HL-60 (cell line): ENCODE results near the gene ANKRD13D.

Experiments used
- GABPA ChIP-seq: IDR thresholded peaks from 2 replicates; pipeline ENCODE4 v1.6.1; 2012; ENCODE audit warnings: low read depth
- POLR2AphosphoS5 ChIP-seq: IDR thresholded peaks from 2 replicates; pipeline ENCODE4 v1.6.1; 2012; ENCODE audit warnings: low read depth
- SPI1 ChIP-seq: IDR thresholded peaks from 2 replicates; pipeline ENCODE4 v1.6.1; 2012; ENCODE audit warnings: low read depth, mild to moderate bottlenecking, borderline replicate concordance
- TF ChIP-seq, protein P1 (sequence below): IDR thresholded peaks from one replicate; pipeline ENCODE4 v1.5.1; 2011; ENCODE audit warnings: low read length, control low read depth, inconsistent platforms; ENCODE audit not compliant: insufficient read depth
- TF ChIP-seq, protein P2 (sequence below): IDR thresholded peaks from 2 replicates; pipeline ENCODE4 v1.6.1; 2012; ENCODE audit warnings: low read depth; ENCODE audit not compliant: insufficient replicate concordance

DNA sequence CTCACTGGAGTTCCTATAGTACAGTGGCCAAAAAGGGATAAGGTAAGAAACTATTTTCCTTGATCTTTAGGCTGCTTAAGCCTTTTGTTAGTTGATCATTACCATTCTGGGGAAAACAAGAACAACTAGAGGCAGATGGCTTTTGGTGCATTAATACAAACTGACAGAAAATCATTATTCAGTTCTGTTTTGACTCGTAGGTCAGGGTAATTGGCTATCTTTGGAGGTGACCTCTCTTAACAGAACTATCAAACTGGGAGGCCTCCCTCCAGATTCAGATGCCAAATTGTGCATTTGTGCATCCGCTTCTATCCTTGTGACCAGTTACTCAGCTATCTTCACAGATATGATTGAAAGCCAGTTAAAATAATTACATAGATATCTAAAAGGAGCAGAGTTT is 46.1 kb upstream of the ANKRD13D start:
- TF ChIP-seq, protein P1, sequence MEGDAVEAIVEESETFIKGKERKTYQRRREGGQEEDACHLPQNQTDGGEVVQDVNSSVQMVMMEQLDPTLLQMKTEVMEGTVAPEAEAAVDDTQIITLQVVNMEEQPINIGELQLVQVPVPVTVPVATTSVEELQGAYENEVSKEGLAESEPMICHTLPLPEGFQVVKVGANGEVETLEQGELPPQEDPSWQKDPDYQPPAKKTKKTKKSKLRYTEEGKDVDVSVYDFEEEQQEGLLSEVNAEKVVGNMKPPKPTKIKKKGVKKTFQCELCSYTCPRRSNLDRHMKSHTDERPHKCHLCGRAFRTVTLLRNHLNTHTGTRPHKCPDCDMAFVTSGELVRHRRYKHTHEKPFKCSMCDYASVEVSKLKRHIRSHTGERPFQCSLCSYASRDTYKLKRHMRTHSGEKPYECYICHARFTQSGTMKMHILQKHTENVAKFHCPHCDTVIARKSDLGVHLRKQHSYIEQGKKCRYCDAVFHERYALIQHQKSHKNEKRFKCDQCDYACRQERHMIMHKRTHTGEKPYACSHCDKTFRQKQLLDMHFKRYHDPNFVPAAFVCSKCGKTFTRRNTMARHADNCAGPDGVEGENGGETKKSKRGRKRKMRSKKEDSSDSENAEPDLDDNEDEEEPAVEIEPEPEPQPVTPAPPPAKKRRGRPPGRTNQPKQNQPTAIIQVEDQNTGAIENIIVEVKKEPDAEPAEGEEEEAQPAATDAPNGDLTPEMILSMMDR = no peak
- TF ChIP-seq POLR2AphosphoS5 = no peak
- no peak for TF ChIP-seq GABPA
- TF ChIP-seq SPI1 = no peak
- TF ChIP-seq, protein P2, sequence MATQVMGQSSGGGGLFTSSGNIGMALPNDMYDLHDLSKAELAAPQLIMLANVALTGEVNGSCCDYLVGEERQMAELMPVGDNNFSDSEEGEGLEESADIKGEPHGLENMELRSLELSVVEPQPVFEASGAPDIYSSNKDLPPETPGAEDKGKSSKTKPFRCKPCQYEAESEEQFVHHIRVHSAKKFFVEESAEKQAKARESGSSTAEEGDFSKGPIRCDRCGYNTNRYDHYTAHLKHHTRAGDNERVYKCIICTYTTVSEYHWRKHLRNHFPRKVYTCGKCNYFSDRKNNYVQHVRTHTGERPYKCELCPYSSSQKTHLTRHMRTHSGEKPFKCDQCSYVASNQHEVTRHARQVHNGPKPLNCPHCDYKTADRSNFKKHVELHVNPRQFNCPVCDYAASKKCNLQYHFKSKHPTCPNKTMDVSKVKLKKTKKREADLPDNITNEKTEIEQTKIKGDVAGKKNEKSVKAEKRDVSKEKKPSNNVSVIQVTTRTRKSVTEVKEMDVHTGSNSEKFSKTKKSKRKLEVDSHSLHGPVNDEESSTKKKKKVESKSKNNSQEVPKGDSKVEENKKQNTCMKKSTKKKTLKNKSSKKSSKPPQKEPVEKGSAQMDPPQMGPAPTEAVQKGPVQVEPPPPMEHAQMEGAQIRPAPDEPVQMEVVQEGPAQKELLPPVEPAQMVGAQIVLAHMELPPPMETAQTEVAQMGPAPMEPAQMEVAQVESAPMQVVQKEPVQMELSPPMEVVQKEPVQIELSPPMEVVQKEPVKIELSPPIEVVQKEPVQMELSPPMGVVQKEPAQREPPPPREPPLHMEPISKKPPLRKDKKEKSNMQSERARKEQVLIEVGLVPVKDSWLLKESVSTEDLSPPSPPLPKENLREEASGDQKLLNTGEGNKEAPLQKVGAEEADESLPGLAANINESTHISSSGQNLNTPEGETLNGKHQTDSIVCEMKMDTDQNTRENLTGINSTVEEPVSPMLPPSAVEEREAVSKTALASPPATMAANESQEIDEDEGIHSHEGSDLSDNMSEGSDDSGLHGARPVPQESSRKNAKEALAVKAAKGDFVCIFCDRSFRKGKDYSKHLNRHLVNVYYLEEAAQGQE = no peak
